Lung (tissue), 12 donors: Measurements from ENCODE around the gene FSD2. TPM values are rescaled to one million over a fixed set of nuclear protein-coding genes. Genes with fewer than 3 reads are reported as not detected.

Experiments used
- ATAC-seq: fragments of 200-7000 bp; cut with Tn5 transposase; one replicate; pipeline ENCODE4 v1.9.1; 2020; ENCODE audit warnings: moderate number of reproducible peaks; ENCODE audit not compliant: insufficient read depth, low FRiP score
- DNase-seq, 3 donors: peaks; one replicate each; pipeline ENCODE4 v3.0.0-alpha.2; 2013 to 2017
- H3K27ac ChIP-seq, 2 donors: one replicate each; pipeline ENCODE4 v1.5.1; 2013; ENCODE audit warnings: mild to moderate bottlenecking in 2 of 2, moderate library complexity in 2 of 2, control low read depth in 1 of 2, inconsistent platforms in 1 of 2, low read depth in 1 of 2, low read length in 1 of 2
- H3K27me3 ChIP-seq, 3 donors: one replicate each; pipeline ENCODE4 v1.5.1; 2013; ENCODE audit warnings: low read length in 2 of 3; ENCODE audit not compliant: control insufficient read depth in 3 of 3, insufficient read depth in 3 of 3
- H3K36me3 ChIP-seq, 4 donors: one replicate each; pipeline ENCODE4 v1.5.1; 2013; ENCODE audit warnings: low read length in 4 of 4, mild to moderate bottlenecking in 1 of 4, moderate library complexity in 1 of 4; ENCODE audit not compliant: control insufficient read depth in 4 of 4, insufficient read depth in 4 of 4
- H3K4me1 ChIP-seq, 5 donors: one replicate each; pipeline ENCODE4 v1.5.1; 2013; ENCODE audit warnings: low read length in 5 of 5, mild to moderate bottlenecking in 2 of 5, moderate library complexity in 1 of 5; ENCODE audit not compliant: control insufficient read depth in 5 of 5, insufficient read depth in 5 of 5
- H3K4me3 ChIP-seq: one replicate; pipeline ENCODE4 v1.5.1; 2013; ENCODE audit warnings: mild to moderate bottlenecking, control low read depth, moderate library complexity
- H3K9ac ChIP-seq, 2 donors: one replicate each; pipeline ENCODE4 v1.5.1; 2013; ENCODE audit warnings: low read length in 2 of 2, control low read depth in 1 of 2; ENCODE audit not compliant: insufficient read depth in 1 of 2
- H3K9me3 ChIP-seq, 4 donors: one replicate each; pipeline ENCODE4 v1.5.1; 2013; ENCODE audit warnings: low read length in 3 of 4, mild to moderate bottlenecking in 1 of 4, moderate library complexity in 1 of 4; ENCODE audit not compliant: control insufficient read depth in 4 of 4, insufficient read depth in 3 of 4
- WGBS, 2 donors: extraction: QIAGEN DNeasy Blood & Tissue Kit; methylation state at CpG; one replicate each; pipeline ENCODE4 v1.1.7; 2013; 5-methylcytosine and 5-hydroxymethylcytosine counted together
- polyA plus RNA-seq, 2 donors: library from polyadenylated mRNA; stranded (reverse); fragments of 200-250 nt; gene quantifications; one replicate each; pipeline ENCODE4 v1.2.1, GENCODE V29; 2013
- total RNA-seq, 2 donors: library from RNA; depleted of rRNA in 1 of 2; stranded (reverse); fragments of >200 nt in 1 of 2; gene quantifications; one replicate each; pipeline ENCODE4 v1.2.1, GENCODE V29; 2014 to 2021
- TF ChIP-seq, protein P1 (sequence below): IDR thresholded peaks from 2 replicates; pipeline ENCODE4 v1.5.1; 2012; ENCODE audit warnings: mild to moderate bottlenecking; ENCODE audit errors: control extremely low read depth, extremely low read depth
- donor health status: control.
- donor health status: control.
- donor health status: Bipolar disorder and iron deficiency.
- donor health status: healthy.
- donor health status: DM: yes; HTN: yes; CAD: no.

FSD2 gene
- total and polyA plus RNA-seq, 4 donors = 0.06 to 0.08 TPM; not detected in 2

GRCh38 chr15:82764117-82764490 is 41.8 kb downstream of the FSD2 start:
- H3K27me3 ChIP-seq = no peaks in the 10 kb centered on the region
- 88 to 94% methylated on average over 4 of the region's 4 CpGs for WGBS, 2 donors
- no peak for DNase-seq
- no peak for ATAC-seq
- H3K9me3 ChIP-seq = no peaks in the 10 kb centered on the region
- peaks cover 0 to 10% (median 1%) of the 10 kb centered on the region in 4 donors for H3K36me3 ChIP-seq
- no peak overlapping the region for H3K4me3 ChIP-seq
- H3K9ac ChIP-seq = no peak overlapping the region
- TF ChIP-seq, protein P1, sequence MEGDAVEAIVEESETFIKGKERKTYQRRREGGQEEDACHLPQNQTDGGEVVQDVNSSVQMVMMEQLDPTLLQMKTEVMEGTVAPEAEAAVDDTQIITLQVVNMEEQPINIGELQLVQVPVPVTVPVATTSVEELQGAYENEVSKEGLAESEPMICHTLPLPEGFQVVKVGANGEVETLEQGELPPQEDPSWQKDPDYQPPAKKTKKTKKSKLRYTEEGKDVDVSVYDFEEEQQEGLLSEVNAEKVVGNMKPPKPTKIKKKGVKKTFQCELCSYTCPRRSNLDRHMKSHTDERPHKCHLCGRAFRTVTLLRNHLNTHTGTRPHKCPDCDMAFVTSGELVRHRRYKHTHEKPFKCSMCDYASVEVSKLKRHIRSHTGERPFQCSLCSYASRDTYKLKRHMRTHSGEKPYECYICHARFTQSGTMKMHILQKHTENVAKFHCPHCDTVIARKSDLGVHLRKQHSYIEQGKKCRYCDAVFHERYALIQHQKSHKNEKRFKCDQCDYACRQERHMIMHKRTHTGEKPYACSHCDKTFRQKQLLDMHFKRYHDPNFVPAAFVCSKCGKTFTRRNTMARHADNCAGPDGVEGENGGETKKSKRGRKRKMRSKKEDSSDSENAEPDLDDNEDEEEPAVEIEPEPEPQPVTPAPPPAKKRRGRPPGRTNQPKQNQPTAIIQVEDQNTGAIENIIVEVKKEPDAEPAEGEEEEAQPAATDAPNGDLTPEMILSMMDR = no peak
- no peak overlapping the region for H3K27ac ChIP-seq
- no peaks in the 10 kb centered on the region for H3K4me1 ChIP-seq

DNA sequence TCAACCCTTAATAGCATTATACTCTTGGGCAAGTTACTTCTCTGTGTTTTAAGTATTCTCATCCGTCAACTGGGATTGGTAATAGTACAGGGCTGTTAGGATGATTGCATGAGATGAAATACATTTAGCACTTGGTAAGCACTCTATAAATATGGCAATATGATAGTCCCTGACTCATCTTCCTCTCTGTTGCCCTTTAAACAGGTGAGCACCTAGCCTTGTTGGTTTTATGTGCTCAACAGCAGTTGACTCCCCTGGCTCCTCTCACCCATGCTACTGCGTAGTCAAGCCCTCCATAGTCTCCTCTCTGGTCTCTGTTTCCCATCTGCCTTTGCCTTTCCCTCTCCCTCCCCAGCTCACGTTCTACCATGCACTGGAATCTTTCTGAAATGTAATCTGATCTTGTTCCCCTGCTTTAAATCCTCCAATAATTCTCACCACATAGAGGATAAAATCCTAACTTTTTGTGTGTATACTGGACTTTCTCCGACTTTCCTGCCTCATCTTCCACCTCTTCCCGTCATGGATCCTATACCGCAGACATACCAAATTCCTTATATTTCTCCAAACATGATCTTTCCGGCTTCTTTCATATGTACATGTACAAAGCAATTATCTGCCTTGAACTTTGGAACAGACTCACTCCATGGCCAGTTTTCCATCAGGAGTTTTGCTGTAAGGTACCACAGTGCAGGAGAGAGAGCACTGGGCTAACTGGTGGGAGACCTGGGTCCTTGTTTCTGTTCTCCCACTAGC is 42.3 kb downstream of the FSD2 start:
- H3K36me3 ChIP-seq = peaks cover 0 to 15% (median 3%) of the 10 kb centered on the region in 4 donors
- no peak for DNase-seq
- WGBS, 2 donors = 93 to 97% methylated on average over 7 of the region's 7 CpGs

DNA sequence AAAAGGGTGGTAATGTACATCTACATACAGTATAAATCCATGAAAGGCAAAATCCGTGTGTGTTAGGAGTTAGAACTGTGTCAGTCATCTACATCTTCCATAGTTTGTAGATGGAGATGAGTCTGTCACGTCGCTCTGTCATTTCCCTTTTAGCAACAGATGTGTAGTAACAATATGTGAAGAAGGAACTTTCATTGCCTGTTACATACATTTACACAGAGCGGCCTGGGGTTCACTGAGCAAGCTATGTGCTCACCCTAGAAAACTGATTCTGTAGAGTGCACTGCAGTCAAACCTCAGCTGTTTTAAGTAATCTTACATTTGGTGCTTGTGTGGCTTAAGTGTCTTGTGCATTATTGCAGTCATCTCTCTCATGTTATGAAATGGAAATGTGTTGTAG is 54.6 kb downstream of the FSD2 start:
- WGBS, 2 donors = 18 to 37% methylated on average over 4 of the region's 4 CpGs
- Histone ChIP-seq H3K9me3 (no peaks in the 10 kb centered on the region), H3K4me3 (peak overlapping the region; percentile 88), H3K9ac (peak overlapping the region; percentile 92), H3K36me3 (peaks cover 9 to 26% (median 14%) of the 10 kb centered on the region in 4 donors), H3K27me3 (no peaks in the 10 kb centered on the region), H3K4me1 (peaks cover 0 to 14% (median 9%) of the 10 kb centered on the region in 5 donors), H3K27ac (no peak overlapping the region)
- TF ChIP-seq, protein P1 = no peak
- ATAC-seq (no peak), DNase-seq (no peak)

More for the DNA sequence above, 42.3 kb downstream of the FSD2 start:
- H3K9ac ChIP-seq = no peak overlapping the region
- no peak overlapping the region for H3K4me3 ChIP-seq
- no peak for ATAC-seq
- no peaks in the 10 kb centered on the region for H3K9me3 ChIP-seq
- TF ChIP-seq, protein P1 = no peak
- no peaks in the 10 kb centered on the region for H3K27me3 ChIP-seq
- no peaks in the 10 kb centered on the region for H3K4me1 ChIP-seq
- no peak overlapping the region for H3K27ac ChIP-seq
